ENCODE measurements around the gene TRPV2. TPM values are rescaled to one million over a fixed set of nuclear protein-coding genes. Genes with fewer than 3 reads are reported as not detected.

The TRPV2 gene
- total and polyA plus RNA-seq, 3 donors from 2014 or later, result 7.1 to 7.7 (median 7.6) TPM

GRCh38 chr17:16459855-16460550 lies 44.6 kb downstream of the TRPV2 start:
- no peaks in the 10 kb centered on the region for H3K9me3 ChIP-seq
- no peak for DNase-seq
- H3K4me3 ChIP-seq, result no peak overlapping the region
- no peaks in the 10 kb centered on the region for H3K36me3 ChIP-seq (ENCODE audit: low read depth, missing control alignments)
- H3K27me3 ChIP-seq, result no peaks in the 10 kb centered on the region
- H3K27ac ChIP-seq, result no peak overlapping the region
- intact Hi-C loops (cut with DNase I; ENCODE audit: low total_unique reads), result loop anchor here (5.0 kb wide), 1 partner anchor 62 kb away; no protein-coding TSS in a partner anchor
- WGBS, 2 donors, result 83% methylated on average over 5 of the region's 5 CpGs
- no peak for TF ChIP-seq POLR2A (IDR thresholded peaks at IDR 0.05)
- no peak for TF ChIP-seq CTCF (IDR thresholded peaks at IDR 0.05)
- peaks cover 37% of the 10 kb centered on the region for H3K4me1 ChIP-seq

- TF ChIP-seq CTCF (IDR thresholded peaks at IDR 0.05) (no peak), POLR2A (IDR thresholded peaks at IDR 0.05) (no peak)
- Histone ChIP-seq H3K4me1 (peaks cover 39% of the 10 kb centered on the region), H3K27ac (no peak overlapping the region), H3K36me3 (ENCODE audit: low read depth, missing control alignments) (no peaks in the 10 kb centered on the region), H3K9me3 (no peaks in the 10 kb centered on the region), H3K27me3 (no peaks in the 10 kb centered on the region), H3K4me3 (no peak overlapping the region)
- 90 to 93% methylated on average over 8 to 17 of the region's 17 CpGs for WGBS, 2 donors
- DNase-seq, result no peak
- intact Hi-C loops (cut with DNase I; ENCODE audit: low total_unique reads), result no loop called here
Observed at GRCh38 chr17:16460796-16461605, 45.6 kb downstream of the TRPV2 start.

GRCh38 chr17:16461606-16461866 lies 46.2 kb downstream of the TRPV2 start:
- WGBS, 2 donors, result 69 to 87% methylated on average over 3 of the region's 3 CpGs

GRCh38 chr17:16462070-16462864 lies 46.9 kb downstream of the TRPV2 start:
- TF ChIP-seq CTCF (IDR thresholded peaks at IDR 0.05) (no peak), POLR2A (IDR thresholded peaks at IDR 0.05) (no peak)
- Histone ChIP-seq H3K27me3 (no peaks in the 10 kb centered on the region), H3K4me1 (peaks cover 43% of the 10 kb centered on the region), H3K4me3 (no peak overlapping the region), H3K27ac (peak overlapping the region in 1 of 2 donors; percentile 11), H3K36me3 (ENCODE audit: low read depth, missing control alignments) (no peaks in the 10 kb centered on the region), H3K9me3 (no peaks in the 10 kb centered on the region)
- DNase-seq, result no peak
- intact Hi-C loops (cut with DNase I; ENCODE audit: low total_unique reads), result no loop called here
- 68 to 72% methylated on average over 5 to 20 of the region's 20 CpGs for whole genome bisulfite sequencing, 2 donors

More at GRCh38 chr17:16461606-16461866, 46.2 kb downstream of the TRPV2 start:
- intact Hi-C loops (cut with DNase I; ENCODE audit: low total_unique reads), result no loop called here
- Histone ChIP-seq H3K27me3 (no peaks in the 10 kb centered on the region), H3K27ac (no peak overlapping the region), H3K9me3 (no peaks in the 10 kb centered on the region), H3K4me3 (no peak overlapping the region), H3K4me1 (peaks cover 39% of the 10 kb centered on the region), H3K36me3 (ENCODE audit: low read depth, missing control alignments) (no peaks in the 10 kb centered on the region)
- TF ChIP-seq POLR2A (IDR thresholded peaks at IDR 0.05), result no peak
- DNase-seq, result no peak

Measured in testis (tissue), 3 donors.